GM20000 (cell line): ENCODE measurements around the gene NADSYN1.

Experiments
- DNase-seq: peaks from one replicate; pipeline ENCODE4 v3.0.0; 2012; ENCODE audit warnings: low spot score
- TF ChIP-seq, protein P1 (sequence below): IDR thresholded peaks from 2 replicates; pipeline ENCODE4 v1.5.1; 2012; ENCODE audit warnings: mild to moderate bottlenecking, control low read depth; ENCODE audit errors: extremely low read depth, missing control alignments

The NADSYN1 gene

DNA sequence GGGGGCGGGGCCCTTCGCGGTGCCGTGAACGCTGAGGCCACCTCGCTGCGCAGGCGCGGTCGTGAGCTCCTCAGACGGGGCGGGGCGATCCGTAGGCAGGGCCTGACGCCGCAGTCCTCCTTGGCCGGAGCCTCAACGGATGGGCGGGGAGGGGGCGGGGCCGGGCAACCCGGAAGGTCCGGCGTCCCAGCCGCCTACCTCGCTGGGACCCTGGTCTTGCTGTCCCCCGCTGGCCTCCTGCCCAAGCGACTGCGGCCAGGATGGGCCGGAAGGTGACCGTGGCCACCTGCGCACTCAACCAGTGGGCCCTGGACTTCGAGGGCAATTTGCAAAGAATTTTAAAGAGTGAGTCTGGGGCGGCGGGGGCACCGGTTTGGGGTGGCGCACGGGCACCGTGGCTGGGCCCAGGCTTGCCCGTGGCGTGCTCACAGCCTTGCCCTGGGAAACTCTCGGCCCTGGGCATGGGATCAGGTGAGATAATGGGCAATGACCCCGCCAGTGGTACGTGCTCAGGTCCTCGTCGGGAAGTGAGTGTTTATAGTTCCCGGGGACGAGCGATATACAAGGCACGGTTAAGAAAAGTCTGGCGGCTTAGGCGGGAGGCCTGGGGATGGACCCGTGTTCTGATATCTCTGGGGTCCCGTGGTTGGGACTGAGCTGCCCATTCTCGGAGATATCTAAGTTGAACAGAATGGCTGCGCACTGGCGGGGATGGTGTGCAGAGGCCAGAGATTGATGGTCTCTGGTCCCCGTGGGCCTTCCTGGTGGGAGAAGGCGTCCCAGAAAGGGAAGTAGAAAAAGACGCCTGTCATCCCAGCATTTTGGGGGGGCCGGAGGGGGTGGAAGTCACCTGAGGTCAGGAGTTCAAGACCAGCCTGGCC is at the start of gene NADSYN1:
Gene NADSYN1, plus strand, starts transcription at position 167 of the 881 bp plus-strand sequence. Its CDS starts 94 bp downstream, at position 261.
- TF ChIP-seq, protein P1, sequence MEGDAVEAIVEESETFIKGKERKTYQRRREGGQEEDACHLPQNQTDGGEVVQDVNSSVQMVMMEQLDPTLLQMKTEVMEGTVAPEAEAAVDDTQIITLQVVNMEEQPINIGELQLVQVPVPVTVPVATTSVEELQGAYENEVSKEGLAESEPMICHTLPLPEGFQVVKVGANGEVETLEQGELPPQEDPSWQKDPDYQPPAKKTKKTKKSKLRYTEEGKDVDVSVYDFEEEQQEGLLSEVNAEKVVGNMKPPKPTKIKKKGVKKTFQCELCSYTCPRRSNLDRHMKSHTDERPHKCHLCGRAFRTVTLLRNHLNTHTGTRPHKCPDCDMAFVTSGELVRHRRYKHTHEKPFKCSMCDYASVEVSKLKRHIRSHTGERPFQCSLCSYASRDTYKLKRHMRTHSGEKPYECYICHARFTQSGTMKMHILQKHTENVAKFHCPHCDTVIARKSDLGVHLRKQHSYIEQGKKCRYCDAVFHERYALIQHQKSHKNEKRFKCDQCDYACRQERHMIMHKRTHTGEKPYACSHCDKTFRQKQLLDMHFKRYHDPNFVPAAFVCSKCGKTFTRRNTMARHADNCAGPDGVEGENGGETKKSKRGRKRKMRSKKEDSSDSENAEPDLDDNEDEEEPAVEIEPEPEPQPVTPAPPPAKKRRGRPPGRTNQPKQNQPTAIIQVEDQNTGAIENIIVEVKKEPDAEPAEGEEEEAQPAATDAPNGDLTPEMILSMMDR, result no peak
- DNase-seq, result peak; percentile 99

GRCh38 chr11:71404209-71404608 is 48.8 kb upstream of the NADSYN1 start:
- TF ChIP-seq, protein P1, result no peak
- no peak for DNase-seq

DNA sequence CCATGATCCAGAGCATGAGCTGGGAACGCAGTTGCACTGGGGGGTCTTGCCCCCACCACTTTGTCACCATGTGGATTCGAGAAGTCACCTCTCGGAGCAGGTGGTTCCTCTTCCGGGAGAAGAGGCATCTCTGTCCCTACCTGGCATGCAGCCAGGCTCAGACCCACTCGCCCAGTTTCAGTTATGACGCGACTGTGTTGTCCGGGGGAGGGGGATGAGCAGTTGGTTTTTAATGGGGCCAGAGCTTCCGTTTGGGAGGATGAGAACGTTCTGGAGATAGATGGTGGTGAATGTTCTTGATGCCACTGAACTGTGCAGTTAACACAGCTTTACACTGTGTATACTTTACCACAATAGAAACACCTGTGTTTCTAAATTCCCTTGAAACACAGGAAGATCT is 46.3 kb upstream of the NADSYN1 start:
- TF ChIP-seq, protein P1, result no peak

GRCh38 chr11:71407356-71407755 is 45.6 kb upstream of the NADSYN1 start:
- TF ChIP-seq, protein P1, result no peak
- DNase-seq, result no peak

More for the DNA sequence above, 46.3 kb upstream of the NADSYN1 start:
- no peak for DNase-seq

DNA sequence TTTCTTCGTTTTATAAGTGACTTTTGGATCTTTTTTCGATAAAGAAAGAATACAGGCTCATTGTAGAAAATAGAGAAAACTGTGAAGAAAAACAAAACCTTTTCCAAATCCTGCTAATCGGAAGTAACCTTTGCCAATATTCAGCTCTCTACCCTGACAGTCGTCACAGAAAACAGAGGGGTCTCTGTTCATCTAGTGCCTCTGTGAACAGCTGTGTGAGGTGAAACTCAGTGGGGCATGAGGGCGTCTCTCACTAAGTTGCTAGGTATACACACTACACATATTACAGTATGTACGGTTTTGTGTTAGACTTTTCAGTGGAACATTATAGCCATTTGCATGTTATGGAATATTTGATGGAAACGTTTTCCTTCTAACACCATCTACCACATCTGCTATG is 44.2 kb upstream of the NADSYN1 start:
- TF ChIP-seq, protein P1, result no peak

DNA sequence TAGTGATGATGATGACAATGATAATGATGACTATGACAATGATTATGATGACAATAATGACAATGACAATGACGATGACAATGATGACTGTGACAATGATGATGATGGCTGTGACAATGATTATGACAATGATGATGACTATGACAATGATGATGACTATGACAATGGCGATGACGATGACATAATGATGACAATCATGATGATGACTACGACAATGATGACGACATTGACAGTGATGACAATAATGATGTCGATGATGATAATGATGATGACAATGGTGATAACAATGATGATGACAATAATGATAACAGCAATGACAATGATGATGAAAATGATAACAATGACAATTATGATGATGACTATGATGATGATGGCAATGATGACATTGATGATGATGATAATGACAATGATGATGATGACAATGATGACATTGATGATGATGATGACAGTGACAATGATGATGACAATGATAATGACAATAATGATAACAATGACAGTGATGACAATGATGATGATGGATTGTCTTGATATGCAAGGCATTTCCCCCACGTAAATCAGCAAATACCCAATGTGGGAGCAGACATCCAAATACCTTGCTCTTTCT is 42.5 kb upstream of the NADSYN1 start:
- TF ChIP-seq, protein P1, result no peak

More for the DNA sequence above, 44.2 kb upstream of the NADSYN1 start:
- no peak for DNase-seq

DNA sequence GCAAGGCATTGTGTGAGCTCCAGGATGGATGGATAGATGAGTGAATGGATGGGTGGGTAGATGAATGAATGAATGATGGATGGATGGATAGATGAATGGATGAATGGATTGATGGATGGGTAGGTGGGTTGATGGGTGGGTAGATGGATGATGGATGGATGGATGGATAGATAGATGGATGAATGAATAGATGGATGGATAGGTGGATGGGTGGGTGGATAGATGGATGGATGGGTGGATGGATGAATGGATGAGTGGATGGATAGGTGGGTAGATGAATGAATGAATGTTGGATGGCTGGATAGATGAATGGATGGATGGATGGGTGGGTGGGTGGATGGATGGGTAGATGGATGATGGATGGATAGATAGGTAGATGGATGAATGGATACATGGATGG is 38.4 kb upstream of the NADSYN1 start:
- TF ChIP-seq, protein P1, result no peak
- DNase-seq, result no peak

More for the DNA sequence above, 42.5 kb upstream of the NADSYN1 start:
- DNase-seq, result no peak
